H9 (cell line): ENCODE data around the gene PTPRN2. TPM values are rescaled to one million over a fixed set of nuclear protein-coding genes. Genes with fewer than 3 reads are reported as not detected.

Source experiments
- DNase-seq: peaks from one replicate; pipeline ENCODE4 v3.0.0-alpha.2; 2017
- H2AFZ ChIP-seq: one replicate; pipeline ENCODE4 v1.6.1; 2013; ENCODE audit warnings: mild to moderate bottlenecking, low read length, control low read depth, moderate library complexity
- H2AK5ac ChIP-seq: 2 replicates; pipeline ENCODE4 v1.6.1; 2013; ENCODE audit warnings: low read length, control low read depth, mixed read lengths; ENCODE audit not compliant: insufficient read length
- H2BK120ac ChIP-seq: one replicate; pipeline ENCODE4 v1.6.1; 2013; ENCODE audit warnings: low read depth, mild to moderate bottlenecking, low read length, control low read depth, inconsistent platforms; ENCODE audit not compliant: poor library complexity, severe bottlenecking
- H2BK12ac ChIP-seq: 2 replicates; pipeline ENCODE4 v1.6.1; 2013; ENCODE audit warnings: low read length, control low read depth, mixed read lengths, low read depth; ENCODE audit not compliant: insufficient read length
- H2BK15ac ChIP-seq: 2 replicates; pipeline ENCODE4 v1.6.1; 2013; ENCODE audit warnings: low read depth, low read length, control low read depth
- H2BK20ac ChIP-seq: one replicate; pipeline ENCODE4 v1.6.1; 2013; ENCODE audit warnings: low read depth, mild to moderate bottlenecking, low read length, control low read depth, inconsistent platforms; ENCODE audit not compliant: poor library complexity, severe bottlenecking
- H2BK5ac ChIP-seq: 2 replicates; pipeline ENCODE4 v1.6.1; 2013; ENCODE audit warnings: low read length, control low read depth, mixed read lengths; ENCODE audit not compliant: insufficient read length
- H3K14ac ChIP-seq: 2 replicates; pipeline ENCODE4 v1.6.1; 2013; ENCODE audit warnings: low read length, control low read depth; ENCODE audit not compliant: insufficient read depth
- H3K18ac ChIP-seq: 2 replicates; pipeline ENCODE4 v1.6.1; 2013; ENCODE audit warnings: low read depth, mild to moderate bottlenecking, mixed read lengths, low read length, control low read depth; ENCODE audit not compliant: insufficient read length
- H3K23ac ChIP-seq: 2 replicates; pipeline ENCODE4 v1.6.1; 2013; ENCODE audit warnings: low read length, control low read depth, mixed read lengths, low read depth; ENCODE audit not compliant: insufficient read length
- H3K23me2 ChIP-seq: 2 replicates; pipeline ENCODE4 v1.6.1; 2013; ENCODE audit warnings: low read depth, mild to moderate bottlenecking, mixed read lengths, low read length, control low read depth; ENCODE audit not compliant: insufficient read length, poor library complexity, severe bottlenecking
- H3K27ac ChIP-seq: 2 replicates; pipeline ENCODE4 v1.5.1; 2013; ENCODE audit warnings: low read length, control low read depth, mixed read lengths, low read depth; ENCODE audit not compliant: insufficient read length
- H3K27me3 ChIP-seq: 2 replicates; pipeline ENCODE4 v1.6.1; 2013; ENCODE audit warnings: low read length, control low read depth, inconsistent platforms; ENCODE audit not compliant: insufficient read depth
- H3K4ac ChIP-seq: 2 replicates; pipeline ENCODE4 v1.6.1; 2013; ENCODE audit warnings: low read depth, mild to moderate bottlenecking, control low read depth, inconsistent platforms, low read length, moderate library complexity
- H3K4me1 ChIP-seq: 2 replicates; pipeline ENCODE4 v1.6.1; 2013; ENCODE audit warnings: low read length, control low read depth, inconsistent platforms; ENCODE audit not compliant: insufficient read depth
- H3K4me2 ChIP-seq: 2 replicates; pipeline ENCODE4 v1.6.1; 2013; ENCODE audit warnings: low read length, control low read depth, mixed read lengths; ENCODE audit not compliant: insufficient read length, insufficient read depth
- H3K56ac ChIP-seq: 2 replicates; pipeline ENCODE4 v1.6.1; 2013; ENCODE audit warnings: low read depth, mild to moderate bottlenecking, mixed read lengths, low read length, control low read depth; ENCODE audit not compliant: insufficient read length
- H3K79me1 ChIP-seq: 2 replicates; pipeline ENCODE4 v1.6.1; 2013; ENCODE audit warnings: low read depth, mild to moderate bottlenecking, moderate library complexity, low read length, control low read depth, inconsistent platforms; ENCODE audit not compliant: insufficient read depth, poor library complexity, severe bottlenecking
- H3K79me2 ChIP-seq: 2 replicates; pipeline ENCODE4 v1.6.1; 2013; ENCODE audit warnings: low read length, control low read depth, inconsistent platforms; ENCODE audit not compliant: insufficient read depth
- H3K9ac ChIP-seq: 2 replicates; pipeline ENCODE4 v1.6.1; 2013; ENCODE audit warnings: low read length, control low read depth, mixed read lengths; ENCODE audit not compliant: insufficient read length; ENCODE audit errors: extremely low read depth
- H3K9me3 ChIP-seq: one replicate; pipeline ENCODE4 v1.6.1; 2013; ENCODE audit warnings: low read depth, low read length, inconsistent platforms; ENCODE audit not compliant: control insufficient read depth
- H3T11ph ChIP-seq: one replicate; pipeline ENCODE4 v1.6.1; 2013; ENCODE audit warnings: mild to moderate bottlenecking, low read length, control low read depth, inconsistent platforms
- H4K20me1 ChIP-seq: one replicate; pipeline ENCODE4 v1.6.1; 2013; ENCODE audit not compliant: control insufficient read depth, insufficient read length, insufficient read depth
- H4K5ac ChIP-seq: 2 replicates; pipeline ENCODE4 v1.6.1; 2013; ENCODE audit warnings: low read depth, mild to moderate bottlenecking, mixed read lengths, low read length, control low read depth; ENCODE audit not compliant: insufficient read length
- H4K8ac ChIP-seq: replicated peaks from 2 replicates; pipeline ENCODE4 v1.6.1; 2013; ENCODE audit warnings: low read length, control low read depth, mixed read lengths, low read depth; ENCODE audit not compliant: insufficient read length
- H4K91ac ChIP-seq: 2 replicates; pipeline ENCODE4 v1.6.1; 2013; ENCODE audit warnings: low read depth, mild to moderate bottlenecking, moderate library complexity, mixed read lengths, low read length, control low read depth; ENCODE audit not compliant: insufficient read length
- H3K27ac Mint-ChIP-seq, 3 experiments: 2 replicates in 2 of 3; 3 replicates in 1 of 3; pipeline ENCODE4 v1.8.0; 2020 to 2021; ENCODE audit warnings: mixed read lengths in 3 of 3, mild to moderate bottlenecking in 1 of 3, moderate library complexity in 1 of 3
- H3K27me3 Mint-ChIP-seq: 2 replicates; pipeline ENCODE4 v1.8.0; 2021; ENCODE audit warnings: low read depth, mild to moderate bottlenecking, moderate library complexity, mixed read lengths
- H3K36me3 Mint-ChIP-seq, 3 experiments: 2 replicates in 2 of 3; 3 replicates in 1 of 3; pipeline ENCODE4 v1.8.0; 2020 to 2021; ENCODE audit warnings: low read depth in 3 of 3, mixed read lengths in 3 of 3; ENCODE audit not compliant: insufficient read depth in 1 of 3
- H3K4me1 Mint-ChIP-seq, 2 experiments: 2 replicates each; pipeline ENCODE4 v1.8.0; 2020; ENCODE audit warnings: mixed read lengths in 2 of 2
- H3K4me3 Mint-ChIP-seq, 2 experiments: 2 replicates in 1 of 2; 3 replicates in 1 of 2; pipeline ENCODE4 v1.8.0; 2020 to 2021; ENCODE audit warnings: mild to moderate bottlenecking in 2 of 2, mixed read lengths in 2 of 2, moderate library complexity in 1 of 2
- H3K9me3 Mint-ChIP-seq, 2 experiments: 2 replicates in 1 of 2; 3 replicates in 1 of 2; pipeline ENCODE4 v1.8.0; 2020; ENCODE audit warnings: mild to moderate bottlenecking in 2 of 2, mixed read lengths in 2 of 2, moderate library complexity in 1 of 2
- WGBS: extraction: QIAGEN DNeasy Blood & Tissue Kit; methylation state at CpG from one replicate; pipeline ENCODE4 v1.1.7; 2013; ENCODE audit warnings: missing lambda C conversion rate, low lambda C conversion rate, mixed read lengths; ENCODE audit not compliant: insufficient read length; ENCODE audit errors: extremely low coverage; 5-methylcytosine and 5-hydroxymethylcytosine counted together
- total RNA-seq: library from RNA; stranded (reverse); gene quantifications from 2 replicates; pipeline ENCODE4 v1.2.1, GENCODE V29; 2021
- TF ChIP-seq, protein P1 (sequence below): fragments of 200-600 bp; sonication (generic); conservative IDR thresholded peaks from 3 replicates; pipeline ENCODE4 v1.8.0; 2021; ENCODE audit warnings: antibody characterized with exemption, mild to moderate bottlenecking

PTPRN2 gene
- total RNA-seq, 1 experiment from 2014 or later = 5.2 TPM

DNA sequence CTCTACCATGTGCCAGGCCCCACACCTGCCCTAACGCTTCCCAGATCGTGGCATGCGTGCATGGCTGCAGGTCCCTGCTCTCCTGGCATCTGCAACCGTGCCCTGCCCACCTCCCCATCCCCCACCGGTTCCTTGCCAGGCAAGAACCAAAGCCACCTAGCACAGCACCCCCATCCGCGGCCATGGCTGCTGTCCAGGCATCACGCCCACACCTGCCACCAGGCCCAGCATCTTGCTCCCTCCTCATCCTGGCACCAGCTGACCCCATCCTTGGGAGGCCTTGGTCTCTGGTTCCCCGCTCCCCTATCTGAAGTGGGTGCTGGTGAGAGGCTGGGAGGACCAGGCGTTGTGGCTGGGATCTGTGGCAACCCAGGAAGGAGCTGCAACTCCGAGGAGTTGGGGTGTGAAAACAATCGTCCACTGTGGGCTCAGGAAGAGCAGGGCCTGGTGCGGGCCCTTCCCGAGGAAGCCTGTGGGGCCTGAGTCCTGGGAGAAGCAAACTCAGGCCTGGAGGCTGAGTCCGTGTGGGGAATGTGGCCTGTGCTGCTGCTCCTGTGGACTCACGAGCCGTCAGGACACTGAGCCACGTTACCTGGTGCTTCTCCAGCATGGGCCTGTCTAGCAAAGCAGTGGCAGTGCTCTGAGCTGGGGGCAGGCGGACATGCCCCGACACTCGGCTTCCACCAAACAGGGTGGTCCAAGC, 833.8 kb downstream of the PTPRN2 start:
- H2BK5ac ChIP-seq = no peak overlapping the region
- no peak overlapping the region for H4K91ac ChIP-seq
- WGBS = no CpG with 5 or more reads among the region's 21 CpGs
- H3K9ac ChIP-seq = no peak overlapping the region
- H3K56ac ChIP-seq = no peak overlapping the region
- H2AK5ac ChIP-seq = no peak overlapping the region
- TF ChIP-seq, protein P1, sequence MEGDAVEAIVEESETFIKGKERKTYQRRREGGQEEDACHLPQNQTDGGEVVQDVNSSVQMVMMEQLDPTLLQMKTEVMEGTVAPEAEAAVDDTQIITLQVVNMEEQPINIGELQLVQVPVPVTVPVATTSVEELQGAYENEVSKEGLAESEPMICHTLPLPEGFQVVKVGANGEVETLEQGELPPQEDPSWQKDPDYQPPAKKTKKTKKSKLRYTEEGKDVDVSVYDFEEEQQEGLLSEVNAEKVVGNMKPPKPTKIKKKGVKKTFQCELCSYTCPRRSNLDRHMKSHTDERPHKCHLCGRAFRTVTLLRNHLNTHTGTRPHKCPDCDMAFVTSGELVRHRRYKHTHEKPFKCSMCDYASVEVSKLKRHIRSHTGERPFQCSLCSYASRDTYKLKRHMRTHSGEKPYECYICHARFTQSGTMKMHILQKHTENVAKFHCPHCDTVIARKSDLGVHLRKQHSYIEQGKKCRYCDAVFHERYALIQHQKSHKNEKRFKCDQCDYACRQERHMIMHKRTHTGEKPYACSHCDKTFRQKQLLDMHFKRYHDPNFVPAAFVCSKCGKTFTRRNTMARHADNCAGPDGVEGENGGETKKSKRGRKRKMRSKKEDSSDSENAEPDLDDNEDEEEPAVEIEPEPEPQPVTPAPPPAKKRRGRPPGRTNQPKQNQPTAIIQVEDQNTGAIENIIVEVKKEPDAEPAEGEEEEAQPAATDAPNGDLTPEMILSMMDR = no peak
- no peaks in the 10 kb centered on the region for H3K23me2 ChIP-seq
- no peaks in the 10 kb centered on the region for H3K9me3 ChIP-seq
- no peak overlapping the region for H2AFZ ChIP-seq
- H4K20me1 ChIP-seq = no peaks in the 10 kb centered on the region
- no peak overlapping the region; the same call in 1 of the 2 replicates for H3K14ac ChIP-seq
- H2BK20ac ChIP-seq = no peak overlapping the region
- Mint-ChIP-seq H3K36me3 (no peaks in the 10 kb centered on the region), H3K27ac (peak overlapping the region in 1 of 3 experiments; percentile 48; a peak in 1 of 7 replicates), H3K4me1 (peaks cover 0 to 8% of the 10 kb centered on the region in 2 experiments; a peak in 2 of 4 replicates), H3K4me3 (no peak overlapping the region; a peak in 1 of 5 replicates), H3K27me3 (peaks cover 14% of the 10 kb centered on the region), H3K9me3 (no peaks in the 10 kb centered on the region)
- H3K79me1 ChIP-seq = no peaks in the 10 kb centered on the region
- no peaks in the 10 kb centered on the region for H3K4me1 ChIP-seq
- H3K27ac ChIP-seq = no peak overlapping the region
- no peak overlapping the region for H2BK15ac ChIP-seq
- DNase-seq = no peak
- no peak overlapping the region for H3K4ac ChIP-seq
- no peak overlapping the region for H3T11ph ChIP-seq
- H3K79me2 ChIP-seq = no peaks in the 10 kb centered on the region
- H2BK120ac ChIP-seq = no peak overlapping the region
- no peak overlapping the region for H2BK12ac ChIP-seq
- H4K8ac ChIP-seq = no peak overlapping the region
- no peaks in the 10 kb centered on the region for H3K27me3 ChIP-seq
- no peak overlapping the region for H3K18ac ChIP-seq
- H4K5ac ChIP-seq = no peak overlapping the region
- H3K4me2 ChIP-seq = no peak overlapping the region
- no peak overlapping the region for H3K23ac ChIP-seq
